ENCODE results near the gene STPG4. TPM values are rescaled to one million over a fixed set of nuclear protein-coding genes. Genes with fewer than 3 reads are reported as not detected.

Gene STPG4
- total and polyA plus RNA-seq, 2 experiments from 2014 or later: not detected

GRCh38 chr2:47133046-47133445 lies 22.1 kb downstream of the STPG4 start:
- in situ Hi-C loops (cut with MboI): no loop called here
- H4K20me1 ChIP-seq (ENCODE audit: insufficient read depth): no peaks in the 10 kb centered on the region
- WGBS, 2 experiments (ENCODE audit: low coverage in 1 of 2, low lambda C conversion rate in 2 of 2, missing lambda C conversion rate in 2 of 2): 94 to 100% methylated on average over 4 of the region's 4 CpGs

GRCh38 chr2:47129191-47129706 lies 25.9 kb downstream of the STPG4 start:
- Histone ChIP-seq H3K36me3 (ENCODE audit: low read depth) (peaks cover 3% of the 10 kb centered on the region; the same call in 1 of the 2 replicates), H3K79me2 (ENCODE audit: insufficient read depth) (no peaks in the 10 kb centered on the region), H3K9me3 (ENCODE audit: low read depth) (no peaks in the 10 kb centered on the region), H3K27me3 (replicated peaks; ENCODE audit: insufficient read depth) (no peaks in the 10 kb centered on the region), H4K20me1 (ENCODE audit: insufficient read depth) (no peaks in the 10 kb centered on the region), H3K4me2 (ENCODE audit: unreplicated experiment) (no peak overlapping the region), H2AFZ (no peak overlapping the region), H3K27ac (no peak overlapping the region), H3K9me2 (ENCODE audit: insufficient read depth) (no peaks in the 10 kb centered on the region), H3K9ac (no peak overlapping the region), H3K4me3 (no peak overlapping the region), H3K4me1 (ENCODE audit: insufficient read depth) (no peaks in the 10 kb centered on the region), H3F3A (ENCODE audit: insufficient read depth) (0 out of 2 replicates have a peak, but pooled peaks cover 2% of the 10 kb centered on the region)
- 82 to 85% methylated on average over 8 of the region's 8 CpGs for WGBS, 2 experiments (ENCODE audit: low coverage in 1 of 2, low lambda C conversion rate in 2 of 2, missing lambda C conversion rate in 2 of 2)
- in situ Hi-C loops (cut with MboI): no loop called here
- TF ChIP-seq EZH2phosphoT487 (IDR thresholded peaks at IDR 0.05; ENCODE audit: insufficient read depth, low read depth): no peak
- no peak for TF ChIP-seq EZH2 (IDR thresholded peaks at IDR 0.05; ENCODE audit: insufficient read depth, poor library complexity, severe bottlenecking)
- DNase-seq: no peak

More at GRCh38 chr2:47133046-47133445, 22.1 kb downstream of the STPG4 start:
- no peak overlapping the region for H3K4me3 ChIP-seq
- TF ChIP-seq EZH2 (IDR thresholded peaks at IDR 0.05; ENCODE audit: insufficient read depth, poor library complexity, severe bottlenecking): no peak
- no peak for TF ChIP-seq EZH2phosphoT487 (IDR thresholded peaks at IDR 0.05; ENCODE audit: insufficient read depth, low read depth)
- no peaks in the 10 kb centered on the region for H3K9me2 ChIP-seq (ENCODE audit: insufficient read depth)
- peaks cover 33% of the 10 kb centered on the region for H3F3A ChIP-seq (ENCODE audit: insufficient read depth)
- H3K27ac ChIP-seq: no peak overlapping the region
- H3K9ac ChIP-seq: no peak overlapping the region
- no peak overlapping the region for H2AFZ ChIP-seq
- peaks cover 2% of the 10 kb centered on the region; the same call in 1 of the 2 replicates for H3K36me3 ChIP-seq (ENCODE audit: low read depth)
- H3K4me1 ChIP-seq (ENCODE audit: insufficient read depth): no peaks in the 10 kb centered on the region
- no peaks in the 10 kb centered on the region for H3K79me2 ChIP-seq (ENCODE audit: insufficient read depth)
- no peaks in the 10 kb centered on the region for H3K27me3 ChIP-seq (replicated peaks; ENCODE audit: insufficient read depth)
- H3K9me3 ChIP-seq (ENCODE audit: low read depth): peaks cover 5% of the 10 kb centered on the region
- no peak for DNase-seq
- no peak overlapping the region for H3K4me2 ChIP-seq (ENCODE audit: unreplicated experiment)

- no peaks in the 10 kb centered on the region for H4K20me1 ChIP-seq (ENCODE audit: insufficient read depth)
- H3K4me1 ChIP-seq (ENCODE audit: insufficient read depth): no peaks in the 10 kb centered on the region
- 96 to 97% methylated on average over 2 of the region's 2 CpGs for WGBS, 2 experiments (ENCODE audit: low coverage in 1 of 2, low lambda C conversion rate in 2 of 2, missing lambda C conversion rate in 2 of 2)
- no peak overlapping the region for H2AFZ ChIP-seq
- TF ChIP-seq EZH2phosphoT487 (IDR thresholded peaks at IDR 0.05; ENCODE audit: insufficient read depth, low read depth): no peak
- TF ChIP-seq EZH2 (IDR thresholded peaks at IDR 0.05; ENCODE audit: insufficient read depth, poor library complexity, severe bottlenecking): no peak
- in situ Hi-C loops (cut with MboI): no loop called here
- H3K79me2 ChIP-seq (ENCODE audit: insufficient read depth): no peaks in the 10 kb centered on the region
- no peak overlapping the region for H3K4me3 ChIP-seq
- H3K9me3 ChIP-seq (ENCODE audit: low read depth): no peaks in the 10 kb centered on the region
- H3K4me2 ChIP-seq (ENCODE audit: unreplicated experiment): no peak overlapping the region
- peaks cover 3% of the 10 kb centered on the region; the same call in 1 of the 2 replicates for H3K36me3 ChIP-seq (ENCODE audit: low read depth)
- no peak for DNase-seq
- H3K9ac ChIP-seq: no peak overlapping the region
- no peaks in the 10 kb centered on the region for H3K9me2 ChIP-seq (ENCODE audit: insufficient read depth)
- no peak overlapping the region for H3K27ac ChIP-seq
- no peaks in the 10 kb centered on the region for H3K27me3 ChIP-seq (replicated peaks; ENCODE audit: insufficient read depth)
- H3F3A ChIP-seq (ENCODE audit: insufficient read depth): no peaks in the 10 kb centered on the region
Observed at GRCh38 chr2:47128705-47129104, 26.4 kb downstream of the STPG4 start.

- no peak overlapping the region for H3K4me2 ChIP-seq (ENCODE audit: unreplicated experiment)
- WGBS, 2 experiments (ENCODE audit: low coverage in 1 of 2, low lambda C conversion rate in 2 of 2, missing lambda C conversion rate in 2 of 2): 70 to 79% methylated on average over 6 to 7 of the region's 7 CpGs
- H3K4me3 ChIP-seq: no peak overlapping the region
- peaks cover 3% of the 10 kb centered on the region; the same call in 1 of the 2 replicates for H3K36me3 ChIP-seq (ENCODE audit: low read depth)
- H3K27me3 ChIP-seq (replicated peaks; ENCODE audit: insufficient read depth): no peaks in the 10 kb centered on the region
- H3K9me2 ChIP-seq (ENCODE audit: insufficient read depth): no peaks in the 10 kb centered on the region
- no peak overlapping the region for H2AFZ ChIP-seq
- H4K20me1 ChIP-seq (ENCODE audit: insufficient read depth): no peaks in the 10 kb centered on the region
- H3K79me2 ChIP-seq (ENCODE audit: insufficient read depth): no peaks in the 10 kb centered on the region
- H3K4me1 ChIP-seq (ENCODE audit: insufficient read depth): no peaks in the 10 kb centered on the region
- in situ Hi-C loops (cut with MboI): no loop called here
- no peaks in the 10 kb centered on the region for H3F3A ChIP-seq (ENCODE audit: insufficient read depth)
- no peak overlapping the region for H3K27ac ChIP-seq
- TF ChIP-seq EZH2phosphoT487 (IDR thresholded peaks at IDR 0.05; ENCODE audit: insufficient read depth, low read depth): no peak
- no peak for TF ChIP-seq EZH2 (IDR thresholded peaks at IDR 0.05; ENCODE audit: insufficient read depth, poor library complexity, severe bottlenecking)
- no peak overlapping the region for H3K9ac ChIP-seq
- no peak for DNase-seq
- H3K9me3 ChIP-seq (ENCODE audit: low read depth): no peaks in the 10 kb centered on the region
Observed at GRCh38 chr2:47127862-47128543, 27.1 kb downstream of the STPG4 start.

Measured in GM23248 (cell line).